ENCODE results near the gene PROCA1.
"Not testable (repeated sequence)": the region's sequence is repeated elsewhere in the genome, so short reads cannot be mapped to it uniquely, and the experiment has no call there.

Gene PROCA1

DNA sequence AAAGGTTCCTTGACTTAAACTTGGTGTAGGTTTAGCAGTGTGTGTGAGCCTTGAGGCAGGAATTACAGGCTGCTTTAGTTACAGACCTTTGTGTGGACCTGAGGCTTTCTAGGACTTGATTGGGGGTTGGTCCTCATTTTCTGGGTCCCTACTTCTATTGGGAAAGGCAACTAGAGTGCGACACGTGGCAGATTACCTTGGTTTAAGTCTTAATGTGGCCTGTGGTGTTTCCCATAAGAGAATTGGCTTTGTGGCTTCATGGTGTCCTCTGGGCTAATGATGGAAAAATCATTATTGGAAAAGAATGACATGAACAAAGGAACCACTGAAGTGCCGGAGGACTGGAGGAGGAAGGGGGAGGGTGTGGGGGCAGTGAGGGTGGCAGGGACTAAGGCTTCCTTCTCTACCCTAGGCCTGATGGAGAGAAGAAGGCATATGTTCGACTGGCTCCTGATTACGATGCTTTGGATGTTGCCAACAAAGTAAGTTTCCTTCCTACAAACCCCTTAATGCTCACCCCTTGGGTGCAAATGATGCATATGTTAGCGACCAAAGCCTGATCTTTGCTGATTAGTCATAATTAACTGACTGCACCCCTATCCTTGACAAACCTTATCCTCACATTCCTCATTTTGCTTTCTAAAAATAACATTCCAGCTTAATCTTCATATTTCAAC, 11.6 kb upstream of the PROCA1 start:
- Mint-ChIP-seq H3K36me3 (peaks cover 54% of the 10 kb centered on the region), H3K4me1 (peaks cover 62% of the 10 kb centered on the region), H3K9me3 (no peaks in the 10 kb centered on the region), H3K27ac (peak overlapping the region; percentile 89), H3K27me3 (no peaks in the 10 kb centered on the region), H3K4me3 (peak overlapping the region; percentile 93)
- ATAC-seq = no peak

DNA sequence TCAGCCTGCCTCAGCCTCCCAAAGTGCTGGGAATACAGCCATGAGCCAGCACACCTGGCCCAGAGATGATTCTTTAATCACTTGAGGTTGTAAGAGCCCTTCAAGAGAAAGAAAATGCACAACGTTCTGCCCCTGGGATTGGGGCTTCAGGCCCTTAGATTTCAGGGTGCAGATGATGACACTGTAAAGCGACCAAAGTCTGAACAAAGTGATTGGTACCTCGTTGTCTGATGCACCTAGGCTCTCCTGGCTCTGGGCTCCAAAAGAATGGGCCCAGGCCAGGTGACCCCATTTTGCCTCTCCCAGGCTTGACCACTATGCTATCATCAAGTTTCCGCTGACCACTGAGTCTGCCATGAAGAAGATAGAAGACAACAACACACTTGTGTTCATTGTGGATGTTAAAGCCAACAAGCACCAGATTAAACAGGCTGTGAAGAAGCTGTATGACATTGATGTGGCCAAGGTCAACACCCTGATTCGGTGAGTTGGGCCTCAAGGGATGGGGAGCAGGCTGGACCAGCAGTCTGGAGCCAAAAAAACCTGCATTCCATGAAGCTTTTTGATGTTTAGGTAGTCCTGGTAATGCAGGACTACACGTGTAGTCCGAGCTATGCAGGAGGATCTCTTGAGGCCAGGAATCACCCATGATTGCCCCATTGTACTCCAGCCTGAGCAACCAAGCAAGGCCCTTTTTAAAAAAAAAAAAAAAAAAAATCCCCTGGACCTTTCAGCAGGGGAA, 10.9 kb upstream of the PROCA1 start:
- no peak for ATAC-seq
- Mint-ChIP-seq H3K4me3 (peak overlapping the region; percentile 98), H3K9me3 (no peaks in the 10 kb centered on the region), H3K4me1 (peaks cover 63% of the 10 kb centered on the region), H3K27me3 (no peaks in the 10 kb centered on the region), H3K27ac (peak overlapping the region; percentile 97), H3K36me3 (peaks cover 54% of the 10 kb centered on the region)

GRCh38 chr17:28720997-28721329, 9.3 kb upstream of the PROCA1 start:
- not testable (repeated sequence) for H3K9me3 Mint-ChIP-seq, H3K27me3 Mint-ChIP-seq, ATAC-seq
- Mint-ChIP-seq H3K4me3 (peak overlapping the region; percentile 98), H3K27ac (peak overlapping the region; percentile 97), H3K36me3 (peaks cover 54% of the 10 kb centered on the region), H3K4me1 (peaks cover 61% of the 10 kb centered on the region)

DNA sequence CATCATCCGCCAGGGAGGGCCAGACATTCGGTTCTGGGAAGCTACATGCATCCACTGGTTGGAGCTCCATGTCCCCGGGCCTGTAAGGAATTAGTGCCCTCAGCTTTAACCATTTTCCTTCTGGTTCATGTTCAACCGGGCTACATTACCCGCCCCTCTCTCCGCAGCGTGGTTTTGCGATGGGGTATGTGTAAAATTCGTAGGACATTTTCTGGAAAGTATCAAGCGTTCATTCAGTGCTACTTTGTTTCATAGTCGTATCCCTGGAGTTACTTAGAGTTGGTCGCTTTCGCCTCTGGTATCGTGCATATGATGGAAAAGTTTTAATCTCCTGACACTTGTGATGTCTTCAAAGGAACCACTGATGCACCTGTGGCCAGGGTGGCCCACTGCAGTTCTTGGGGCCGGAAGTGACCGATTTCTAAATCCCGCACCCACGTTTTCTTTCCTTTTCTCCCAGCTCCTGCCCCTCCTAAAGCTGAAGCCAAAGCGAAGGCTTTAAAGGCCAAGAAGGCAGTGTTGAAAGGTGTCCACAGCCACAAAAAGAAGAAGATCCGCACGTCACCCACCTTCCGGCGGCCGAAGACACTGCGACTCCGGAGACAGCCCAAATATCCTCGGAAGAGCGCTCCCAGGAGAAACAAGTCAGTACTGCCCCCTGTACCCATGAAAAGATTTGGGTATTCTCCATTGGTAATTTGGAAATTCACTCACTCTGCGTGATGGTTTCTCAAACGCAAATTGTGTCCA, 8.7 kb upstream of the PROCA1 start:
- ATAC-seq = no peak
- Mint-ChIP-seq H3K9me3 (no peaks in the 10 kb centered on the region), H3K27me3 (peaks cover 6% of the 10 kb centered on the region), H3K4me1 (peaks cover 62% of the 10 kb centered on the region), H3K27ac (peak overlapping the region; percentile 97), H3K4me3 (peak overlapping the region; percentile 98), H3K36me3 (peaks cover 52% of the 10 kb centered on the region)

DNA sequence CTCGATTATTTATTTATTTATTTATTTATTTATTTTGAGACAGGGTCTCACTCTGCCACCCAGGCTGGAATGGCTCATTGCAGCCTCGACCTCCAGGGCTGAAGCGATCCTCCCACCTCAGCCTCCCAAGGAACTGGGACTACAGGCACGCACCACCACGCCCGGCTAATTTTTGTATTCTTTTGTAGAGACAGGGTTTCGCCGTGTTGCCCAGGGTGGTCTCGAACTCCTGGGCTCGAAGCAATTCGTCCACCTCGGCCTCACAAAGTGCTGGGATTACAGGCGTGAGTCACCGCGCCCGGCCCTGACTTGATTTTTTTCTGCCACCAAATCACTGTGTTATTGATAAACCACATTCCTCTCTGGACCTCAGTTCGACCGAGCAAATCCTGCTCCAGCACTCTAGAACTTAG, 7.3 kb upstream of the PROCA1 start:
- Mint-ChIP-seq H3K27ac (peak overlapping the region; percentile 97), H3K27me3 (peaks cover 17% of the 10 kb centered on the region), H3K36me3 (peaks cover 38% of the 10 kb centered on the region), H3K9me3 (no peaks in the 10 kb centered on the region), H3K4me1 (peaks cover 56% of the 10 kb centered on the region), H3K4me3 (peak overlapping the region; percentile 98)
- ATAC-seq = no peak

DNA sequence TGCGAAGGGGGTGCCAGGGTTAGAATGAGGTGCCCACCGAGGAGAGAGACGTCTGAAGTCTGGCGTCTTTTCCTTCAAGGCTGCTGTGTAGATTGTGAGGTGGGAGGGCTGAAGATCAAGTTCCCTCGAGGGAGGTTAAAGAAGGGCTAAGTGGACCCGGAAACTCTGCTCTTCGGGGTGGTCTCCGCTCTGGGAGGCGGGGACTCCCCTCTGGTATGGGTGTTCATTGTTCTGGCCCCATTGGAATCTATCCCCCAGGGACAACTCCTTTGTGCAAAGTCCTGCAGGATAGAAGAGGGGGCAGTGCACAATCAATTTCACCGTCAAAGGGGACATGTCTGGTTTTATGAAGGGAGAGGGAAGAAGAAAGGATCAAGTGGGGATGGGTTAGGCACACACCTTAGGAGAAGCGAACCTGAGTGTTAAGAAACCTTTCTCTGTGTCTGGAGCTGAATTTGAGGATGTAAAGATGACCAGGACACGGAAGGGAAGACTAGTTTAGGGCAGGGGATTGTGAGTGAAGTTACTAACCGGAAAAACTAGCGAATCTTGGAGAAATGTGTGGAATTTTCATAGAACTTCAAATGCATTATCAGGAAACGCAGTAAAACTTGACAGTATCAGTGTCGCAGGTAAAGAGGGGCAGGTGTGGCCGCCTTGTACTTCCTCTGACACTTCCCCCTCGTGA, 6.8 kb upstream of the PROCA1 start:
- H3K27ac Mint-ChIP-seq = peak overlapping the region; percentile 80
- ATAC-seq = no peak
- H3K9me3 Mint-ChIP-seq = no peaks in the 10 kb centered on the region
- peaks cover 50% of the 10 kb centered on the region for H3K4me1 Mint-ChIP-seq
- peaks cover 17% of the 10 kb centered on the region for H3K27me3 Mint-ChIP-seq
- H3K4me3 Mint-ChIP-seq = peak overlapping the region; percentile 80
- peaks cover 33% of the 10 kb centered on the region for H3K36me3 Mint-ChIP-seq

GRCh38 chr17:28717578-28718332, 6.1 kb upstream of the PROCA1 start, which contains the start of gene RAB34:
TSS of gene RAB34 (minus strand) at chr17:28717868. CDS start at chr17:28717266, 602 bp downstream.
- Mint-ChIP-seq H3K4me1 (peaks cover 49% of the 10 kb centered on the region), H3K9me3 (no peaks in the 10 kb centered on the region), H3K27ac (peak within 1 kb of the TSS; percentile 80), H3K36me3 (peaks cover 30% of the 10 kb centered on the region), H3K27me3 (peaks cover 17% of the 10 kb centered on the region), H3K4me3 (peak within 1 kb of the TSS; percentile 80)
- ATAC-seq = peak; percentile 2

GRCh38 chr17:28716740-28717577, 5.3 kb upstream of the PROCA1 start:
- Mint-ChIP-seq H3K27me3 (peaks cover 17% of the 10 kb centered on the region), H3K4me1 (peaks cover 49% of the 10 kb centered on the region), H3K9me3 (no peaks in the 10 kb centered on the region), H3K36me3 (peaks cover 22% of the 10 kb centered on the region), H3K27ac (peak overlapping the region; percentile 80), H3K4me3 (peak overlapping the region; percentile 55)
- ATAC-seq = no peak

GRCh38 chr17:28715217-28715616, 3.5 kb upstream of the PROCA1 start:
- no peak overlapping the region for H3K4me3 Mint-ChIP-seq
- H3K4me1 Mint-ChIP-seq = peaks cover 55% of the 10 kb centered on the region

DNA sequence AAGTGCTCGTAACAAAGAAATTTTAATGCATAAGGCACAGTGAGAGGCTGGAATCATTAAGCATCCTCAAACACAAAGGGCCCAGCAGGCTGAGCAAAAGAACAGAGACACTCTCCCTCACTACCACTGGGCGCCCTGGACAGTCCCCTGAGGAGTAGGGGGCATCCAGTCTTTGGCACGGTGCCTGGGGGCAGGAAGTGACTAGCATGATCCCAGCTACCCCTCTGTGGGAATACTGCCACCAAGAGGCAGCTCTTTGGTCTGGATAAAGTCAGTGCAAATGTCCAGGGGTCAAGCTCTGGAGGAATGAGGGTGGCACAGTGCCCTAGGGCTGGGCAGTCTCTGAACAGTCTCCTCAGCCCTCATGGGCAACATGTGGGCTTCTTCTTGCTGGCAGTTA, 2.6 kb upstream of the PROCA1 start:
- no peaks in the 10 kb centered on the region for H3K9me3 Mint-ChIP-seq
- no peak overlapping the region for H3K4me3 Mint-ChIP-seq
- ATAC-seq = no peak
- peaks cover 17% of the 10 kb centered on the region for H3K27me3 Mint-ChIP-seq
- no peaks in the 10 kb centered on the region for H3K36me3 Mint-ChIP-seq
- no peak overlapping the region for H3K27ac Mint-ChIP-seq
- H3K4me1 Mint-ChIP-seq = peaks cover 51% of the 10 kb centered on the region

More at GRCh38 chr17:28715217-28715616, 3.5 kb upstream of the PROCA1 start:
- H3K27me3 Mint-ChIP-seq = peaks cover 17% of the 10 kb centered on the region
- no peaks in the 10 kb centered on the region for H3K9me3 Mint-ChIP-seq
- H3K27ac Mint-ChIP-seq = no peak overlapping the region
- H3K36me3 Mint-ChIP-seq = peaks cover 5% of the 10 kb centered on the region
- no peak for ATAC-seq

DNA sequence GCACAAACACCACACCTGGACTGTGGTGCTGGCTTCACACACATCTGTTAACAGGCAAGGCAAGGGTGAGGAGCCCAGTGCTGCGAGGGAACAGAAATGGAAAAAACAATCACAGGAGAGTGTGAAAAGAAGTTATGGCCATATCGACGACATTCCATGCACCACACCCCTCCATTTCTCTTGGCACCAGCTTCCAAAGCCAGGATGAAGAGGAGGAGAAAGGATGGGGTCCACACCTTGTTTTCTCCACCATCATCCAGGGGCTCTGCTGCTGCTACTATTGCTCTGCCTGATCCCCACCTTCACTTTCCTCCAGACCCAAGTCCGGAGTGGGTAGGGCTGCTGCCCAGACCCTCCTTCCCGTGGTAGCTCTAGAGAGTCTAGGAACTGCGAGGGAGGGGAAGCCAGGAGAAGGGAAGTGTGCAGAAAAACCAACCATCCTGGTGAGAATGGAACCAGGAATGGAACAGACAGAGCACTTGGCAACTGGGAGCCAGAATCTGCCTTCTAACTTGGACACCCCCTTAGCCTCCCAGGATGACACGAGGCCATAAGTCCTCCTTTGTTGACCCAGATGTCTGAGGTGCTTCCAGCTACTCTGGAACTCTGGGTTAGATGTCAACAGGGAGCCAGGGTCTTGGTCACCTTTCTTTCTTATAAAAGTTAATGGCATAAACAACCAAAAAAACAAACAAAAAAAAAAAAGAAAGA, 1.2 kb upstream of the PROCA1 start:
- peaks cover 39% of the 10 kb centered on the region for H3K4me1 Mint-ChIP-seq
- H3K27me3 Mint-ChIP-seq = peaks cover 17% of the 10 kb centered on the region
- ATAC-seq = no peak
- peak overlapping the region; percentile 87 for H3K4me3 Mint-ChIP-seq
- peak overlapping the region; percentile 93 for H3K27ac Mint-ChIP-seq
- H3K36me3 Mint-ChIP-seq = no peaks in the 10 kb centered on the region
- H3K9me3 Mint-ChIP-seq = no peaks in the 10 kb centered on the region

GRCh38 chr17:28712032-28712704, 480 bp upstream of the PROCA1 start:
- Mint-ChIP-seq H3K27me3 (peaks cover 17% of the 10 kb centered on the region), H3K4me1 (peaks cover 37% of the 10 kb centered on the region), H3K4me3 (peak overlapping the region; percentile 87), H3K9me3 (no peaks in the 10 kb centered on the region), H3K36me3 (no peaks in the 10 kb centered on the region), H3K27ac (peak overlapping the region; percentile 93)
- peak; percentile 74 for ATAC-seq

All from stimulated activated memory B cell treated with anti-CD40 and anti-IgM and Interleukin-4, amounts not matched to agents 10 μg/mL and 1 μg/mL and 100 μg/mL, for 72 hours (primary cell).